Measurements from ENCODE around the gene SLC24A1. TPM values are rescaled to one million over a fixed set of nuclear protein-coding genes. Genes with fewer than 3 reads are reported as not detected.

Gene SLC24A1
- total RNA-seq, 1 donor from 2014 or later = 10.3 TPM

- no peak for TF ChIP-seq EZH2 (IDR thresholded peaks at IDR 0.05; ENCODE audit: insufficient read depth, low read length)
- TF ChIP-seq, protein P1, sequence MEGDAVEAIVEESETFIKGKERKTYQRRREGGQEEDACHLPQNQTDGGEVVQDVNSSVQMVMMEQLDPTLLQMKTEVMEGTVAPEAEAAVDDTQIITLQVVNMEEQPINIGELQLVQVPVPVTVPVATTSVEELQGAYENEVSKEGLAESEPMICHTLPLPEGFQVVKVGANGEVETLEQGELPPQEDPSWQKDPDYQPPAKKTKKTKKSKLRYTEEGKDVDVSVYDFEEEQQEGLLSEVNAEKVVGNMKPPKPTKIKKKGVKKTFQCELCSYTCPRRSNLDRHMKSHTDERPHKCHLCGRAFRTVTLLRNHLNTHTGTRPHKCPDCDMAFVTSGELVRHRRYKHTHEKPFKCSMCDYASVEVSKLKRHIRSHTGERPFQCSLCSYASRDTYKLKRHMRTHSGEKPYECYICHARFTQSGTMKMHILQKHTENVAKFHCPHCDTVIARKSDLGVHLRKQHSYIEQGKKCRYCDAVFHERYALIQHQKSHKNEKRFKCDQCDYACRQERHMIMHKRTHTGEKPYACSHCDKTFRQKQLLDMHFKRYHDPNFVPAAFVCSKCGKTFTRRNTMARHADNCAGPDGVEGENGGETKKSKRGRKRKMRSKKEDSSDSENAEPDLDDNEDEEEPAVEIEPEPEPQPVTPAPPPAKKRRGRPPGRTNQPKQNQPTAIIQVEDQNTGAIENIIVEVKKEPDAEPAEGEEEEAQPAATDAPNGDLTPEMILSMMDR (IDR thresholded peaks at IDR 0.05; ENCODE audit: insufficient read depth, low read depth, low read length) = no peak
- Histone ChIP-seq H3K36me3 (ENCODE audit: insufficient read depth, low read length) (peaks cover 43% of the 10 kb centered on the region), H3K4me3 (ENCODE audit: insufficient read depth, low read depth, low read length) (no peak overlapping the region), H3K9me3 (ENCODE audit: insufficient read depth, low read depth, low read length) (no peaks in the 10 kb centered on the region), H3K27ac (ENCODE audit: low read depth, low read length) (no peak overlapping the region), H3K79me2 (ENCODE audit: insufficient read depth, low read length) (no peaks in the 10 kb centered on the region), H3K27me3 (ENCODE audit: insufficient read depth, low read length) (no peaks in the 10 kb centered on the region), H3K9ac (ENCODE audit: low read length) (no peak overlapping the region), H2AFZ (ENCODE audit: low read depth, low read length) (no peak overlapping the region), H3K4me1 (ENCODE audit: insufficient read depth, low read length) (no peaks in the 10 kb centered on the region), H4K20me1 (ENCODE audit: insufficient read depth, low read length) (no peaks in the 10 kb centered on the region), H3K4me2 (ENCODE audit: low read length) (no peak overlapping the region)
- Mint-ChIP-seq H3K4me3 (ENCODE audit: unreplicated experiment) (no peak overlapping the region), H3K4me1 (ENCODE audit: low read depth, unreplicated experiment) (no peaks in the 10 kb centered on the region), H3K9me3 (ENCODE audit: unreplicated experiment) (no peaks in the 10 kb centered on the region), H3K27me3 (ENCODE audit: low read depth, unreplicated experiment) (no peaks in the 10 kb centered on the region), H3K27ac (ENCODE audit: unreplicated experiment) (no peak overlapping the region), H3K36me3 (ENCODE audit: low read depth, unreplicated experiment) (peaks cover 5% of the 10 kb centered on the region)
- FAIRE-seq = no peak
- DNase-seq (ENCODE audit: low read depth) = no peak
Measured at GRCh38 chr15:65598468-65598867, 23.3 kb upstream of the SLC24A1 start.

- H3K9ac ChIP-seq (ENCODE audit: low read length) = no peak overlapping the region
- H3K36me3 ChIP-seq (ENCODE audit: insufficient read depth, low read length) = peaks cover 40% of the 10 kb centered on the region
- H3K4me3 ChIP-seq (ENCODE audit: insufficient read depth, low read depth, low read length) = no peak overlapping the region
- no peak overlapping the region for H3K27ac ChIP-seq (ENCODE audit: low read depth, low read length)
- no peaks in the 10 kb centered on the region for H3K4me1 Mint-ChIP-seq (ENCODE audit: low read depth, unreplicated experiment)
- no peak overlapping the region for H3K4me3 Mint-ChIP-seq (ENCODE audit: unreplicated experiment)
- TF ChIP-seq EZH2 (IDR thresholded peaks at IDR 0.05; ENCODE audit: insufficient read depth, low read length) = no peak
- TF ChIP-seq, protein P1 (IDR thresholded peaks at IDR 0.05; ENCODE audit: insufficient read depth, low read depth, low read length) = no peak
- H3K4me2 ChIP-seq (ENCODE audit: low read length) = no peak overlapping the region
- no peak overlapping the region for H2AFZ ChIP-seq (ENCODE audit: low read depth, low read length)
- H3K36me3 Mint-ChIP-seq (ENCODE audit: low read depth, unreplicated experiment) = peaks cover 5% of the 10 kb centered on the region
- H3K27ac Mint-ChIP-seq (ENCODE audit: unreplicated experiment) = no peak overlapping the region
- no peaks in the 10 kb centered on the region for H3K79me2 ChIP-seq (ENCODE audit: insufficient read depth, low read length)
- no peaks in the 10 kb centered on the region for H3K9me3 ChIP-seq (ENCODE audit: insufficient read depth, low read depth, low read length)
- H4K20me1 ChIP-seq (ENCODE audit: insufficient read depth, low read length) = no peaks in the 10 kb centered on the region
- DNase-seq (ENCODE audit: low read depth) = no peak
- H3K27me3 Mint-ChIP-seq (ENCODE audit: low read depth, unreplicated experiment) = no peaks in the 10 kb centered on the region
- H3K9me3 Mint-ChIP-seq (ENCODE audit: unreplicated experiment) = no peaks in the 10 kb centered on the region
- H3K4me1 ChIP-seq (ENCODE audit: insufficient read depth, low read length) = no peaks in the 10 kb centered on the region
- FAIRE-seq = no peak
- no peaks in the 10 kb centered on the region for H3K27me3 ChIP-seq (ENCODE audit: insufficient read depth, low read length)
Measured at GRCh38 chr15:65599677-65600076, 22.1 kb upstream of the SLC24A1 start.

- FAIRE-seq (no peak), DNase-seq (ENCODE audit: low read depth) (no peak)
- Mint-ChIP-seq H3K4me3 (ENCODE audit: unreplicated experiment) (no peak overlapping the region), H3K4me1 (ENCODE audit: low read depth, unreplicated experiment) (no peaks in the 10 kb centered on the region), H3K9me3 (ENCODE audit: unreplicated experiment) (no peaks in the 10 kb centered on the region), H3K27me3 (ENCODE audit: low read depth, unreplicated experiment) (no peaks in the 10 kb centered on the region), H3K27ac (ENCODE audit: unreplicated experiment) (no peak overlapping the region), H3K36me3 (ENCODE audit: low read depth, unreplicated experiment) (peaks cover 5% of the 10 kb centered on the region)
- H3K79me2 ChIP-seq (ENCODE audit: insufficient read depth, low read length) = peaks cover 22% of the 10 kb centered on the region
- H3K9ac ChIP-seq (ENCODE audit: low read length) = no peak overlapping the region
- H3K4me3 ChIP-seq (ENCODE audit: insufficient read depth, low read depth, low read length) = no peak overlapping the region
- no peaks in the 10 kb centered on the region for H3K9me3 ChIP-seq (ENCODE audit: insufficient read depth, low read depth, low read length)
- peaks cover 19% of the 10 kb centered on the region for H3K36me3 ChIP-seq (ENCODE audit: insufficient read depth, low read length)
- no peaks in the 10 kb centered on the region for H4K20me1 ChIP-seq (ENCODE audit: insufficient read depth, low read length)
- TF ChIP-seq, protein P1 (IDR thresholded peaks at IDR 0.05; ENCODE audit: insufficient read depth, low read depth, low read length) = no peak
- TF ChIP-seq EZH2 (IDR thresholded peaks at IDR 0.05; ENCODE audit: insufficient read depth, low read length) = no peak
- no peak overlapping the region for H3K27ac ChIP-seq (ENCODE audit: low read depth, low read length)
- H3K4me2 ChIP-seq (ENCODE audit: low read length) = no peak overlapping the region
- no peaks in the 10 kb centered on the region for H3K4me1 ChIP-seq (ENCODE audit: insufficient read depth, low read length)
- no peak overlapping the region for H2AFZ ChIP-seq (ENCODE audit: low read depth, low read length)
- H3K27me3 ChIP-seq (ENCODE audit: insufficient read depth, low read length) = no peaks in the 10 kb centered on the region
Measured at GRCh38 chr15:65603134-65603533, 18.6 kb upstream of the SLC24A1 start.

All from astrocyte (in vitro differentiated cells and primary cell).